CMK (cell line): ENCODE measurements around the gene COL5A2.

Source experiments
- DNase-seq: peaks from one replicate; pipeline ENCODE4 v3.0.0-alpha.2; 2010; ENCODE audit warnings: low read depth

The COL5A2 gene

GRCh38 chr2:189179570-189179950 is at the start of gene COL5A2:
TSS of gene COL5A2 (minus strand) at chr2:189179761. CDS start at chr2:189179604, 157 bp downstream.
- no peak for DNase-seq

DNA sequence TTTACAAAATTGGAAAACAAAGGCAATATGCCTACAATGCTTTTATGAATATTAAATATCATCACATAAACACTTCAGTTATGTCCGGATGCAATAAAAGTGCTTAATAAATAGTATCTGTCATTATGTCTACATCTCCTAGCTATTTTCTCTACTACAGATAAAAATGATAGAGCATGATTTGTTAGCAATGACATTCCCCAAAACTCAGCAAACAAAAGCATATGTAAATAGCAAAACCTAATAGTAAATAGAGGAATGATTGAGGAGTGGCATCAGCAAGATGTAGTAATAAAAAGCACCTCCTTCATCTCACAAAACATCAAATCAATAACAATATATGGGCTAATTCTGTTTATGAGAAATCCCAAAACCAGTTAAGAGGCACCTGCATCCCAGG is 46.5 kb upstream of the COL5A2 start:
- DNase-seq = no peak

- no peak for DNase-seq
Observed at GRCh38 chr2:189225032-189225431, 45.5 kb upstream of the COL5A2 start.

GRCh38 chr2:189222468-189223105 is 43.0 kb upstream of the COL5A2 start:
- DNase-seq = no peak

GRCh38 chr2:189221811-189222467 is 42.4 kb upstream of the COL5A2 start:
- no peak for DNase-seq

GRCh38 chr2:189218236-189218635 is 38.7 kb upstream of the COL5A2 start:
- DNase-seq = no peak

DNA sequence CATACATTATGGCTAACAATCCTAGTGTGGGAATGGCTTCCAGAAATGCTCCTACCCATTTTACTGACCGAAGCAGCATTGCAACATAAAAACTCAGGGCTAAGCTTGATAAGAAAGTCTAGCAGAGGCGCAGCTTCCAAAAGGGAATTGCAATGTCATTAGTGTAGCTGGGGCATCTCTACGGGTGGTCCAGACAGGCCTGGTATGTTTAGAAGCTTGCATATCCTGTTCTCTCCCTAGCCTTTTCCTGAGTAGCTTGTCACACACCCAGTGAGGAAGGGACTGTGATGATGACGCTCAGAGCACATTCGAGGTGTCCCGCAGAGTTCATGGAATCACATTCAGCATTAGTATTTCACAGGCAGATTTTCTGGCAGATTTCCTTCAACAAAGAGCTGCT is 38.0 kb upstream of the COL5A2 start:
- DNase-seq = no peak

DNA sequence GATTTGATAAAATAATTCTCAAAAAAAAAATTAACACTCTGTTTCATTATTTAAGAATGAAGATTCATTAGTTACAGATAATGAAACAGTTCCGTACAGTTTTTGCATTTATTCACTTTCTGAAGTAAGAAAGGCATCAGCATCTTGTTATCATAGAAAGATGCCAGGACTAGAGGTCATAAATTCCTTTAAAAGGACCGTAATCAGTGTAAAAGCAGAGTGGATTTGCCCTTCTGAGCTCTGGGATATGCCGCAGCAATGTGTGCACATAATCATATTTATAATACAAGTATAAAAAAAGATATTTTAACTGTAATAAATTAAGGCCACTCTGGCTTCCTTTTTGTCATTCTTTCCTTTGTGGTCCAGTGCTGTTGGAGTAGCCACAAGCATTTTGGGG is 37.5 kb upstream of the COL5A2 start:
- no peak for DNase-seq

GRCh38 chr2:189214484-189214883 is 34.9 kb upstream of the COL5A2 start:
- DNase-seq = no peak

DNA sequence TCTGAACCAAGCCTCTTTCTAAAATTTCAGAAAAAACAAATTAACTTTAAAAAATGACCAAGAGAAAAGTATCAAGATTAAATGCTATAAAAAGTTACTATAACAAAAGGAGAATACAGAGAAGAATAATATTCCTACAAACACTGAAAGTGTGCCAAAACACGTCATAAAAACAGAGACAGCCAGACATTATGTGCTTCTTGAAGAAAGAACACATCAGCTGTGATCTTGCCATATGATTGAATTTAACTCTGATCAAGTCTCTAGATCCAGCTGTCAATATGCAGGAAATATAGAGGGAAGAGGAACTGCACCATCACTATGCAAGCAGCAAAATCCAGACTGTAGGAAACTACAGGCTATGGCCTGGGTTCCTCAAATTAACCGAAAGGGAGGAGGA is 33.7 kb upstream of the COL5A2 start:
- no peak for DNase-seq

GRCh38 chr2:189210250-189211087 is 30.9 kb upstream of the COL5A2 start:
- DNase-seq = no peak

- no peak for DNase-seq
Observed at GRCh38 chr2:189208254-189208653, 28.7 kb upstream of the COL5A2 start.

- DNase-seq = no peak
Observed at GRCh38 chr2:189204322-189204941, 24.9 kb upstream of the COL5A2 start.

GRCh38 chr2:189203177-189203799 is 23.7 kb upstream of the COL5A2 start:
- no peak for DNase-seq

DNA sequence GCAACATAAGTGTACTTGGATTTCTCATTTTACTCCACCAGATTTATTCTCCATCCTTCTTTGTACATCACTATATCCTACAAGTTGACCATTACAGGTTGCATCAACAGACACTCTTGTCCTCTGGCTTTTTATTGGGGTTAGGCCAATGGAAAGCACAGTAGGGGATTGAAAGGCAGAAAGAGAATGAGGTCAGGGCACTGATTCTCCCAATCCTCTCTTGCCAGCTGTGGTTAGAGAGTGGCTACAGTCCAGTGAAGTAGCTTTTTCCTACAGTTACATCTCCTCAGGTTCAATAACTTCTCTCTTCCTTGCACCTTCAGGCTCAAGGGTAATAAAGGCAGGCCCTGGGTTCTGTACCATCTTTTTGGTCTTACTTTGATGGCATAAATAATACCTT is 20.2 kb upstream of the COL5A2 start:
- DNase-seq = no peak

GRCh38 chr2:189192766-189193165 is 13.2 kb upstream of the COL5A2 start:
- no peak for DNase-seq

DNA sequence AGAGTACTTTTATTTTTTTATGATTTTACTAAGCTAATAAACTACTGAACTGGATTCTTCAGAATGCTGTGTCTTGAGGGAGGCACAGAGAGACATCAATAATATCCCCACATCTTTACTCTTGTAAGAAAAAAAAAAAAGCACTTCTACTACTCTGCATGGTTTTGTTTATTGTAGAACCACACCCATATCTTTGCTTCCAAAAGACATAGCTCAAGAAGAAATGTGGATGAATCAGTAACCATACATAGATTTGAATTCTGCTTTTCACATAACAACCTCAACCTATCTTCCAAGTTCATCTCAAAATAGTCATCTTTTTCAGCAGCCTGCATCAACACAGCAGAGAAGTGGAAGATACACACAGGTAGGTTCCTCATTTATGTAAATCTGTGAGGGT is 12.2 kb upstream of the COL5A2 start:
- DNase-seq = no peak

DNA sequence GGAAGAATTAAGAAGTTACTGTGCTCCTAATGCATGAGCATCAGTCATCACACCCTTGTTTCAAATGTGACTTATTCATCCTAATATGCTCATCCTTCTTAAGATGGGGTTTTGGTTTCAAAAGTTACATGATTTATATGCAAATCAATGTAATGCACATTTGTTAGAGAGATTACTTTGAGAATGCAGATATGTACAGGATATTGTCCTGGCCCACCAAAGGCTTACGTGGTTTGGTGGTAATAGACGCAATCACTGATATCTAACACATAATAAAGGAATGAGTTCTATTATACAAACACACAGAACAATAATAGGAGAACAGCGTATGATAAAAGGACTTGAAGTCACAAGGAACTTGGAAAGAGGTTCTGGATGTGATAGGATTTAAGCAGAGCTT is 11.1 kb upstream of the COL5A2 start:
- no peak for DNase-seq

GRCh38 chr2:189188115-189188805 is 8.7 kb upstream of the COL5A2 start:
- DNase-seq = no peak

DNA sequence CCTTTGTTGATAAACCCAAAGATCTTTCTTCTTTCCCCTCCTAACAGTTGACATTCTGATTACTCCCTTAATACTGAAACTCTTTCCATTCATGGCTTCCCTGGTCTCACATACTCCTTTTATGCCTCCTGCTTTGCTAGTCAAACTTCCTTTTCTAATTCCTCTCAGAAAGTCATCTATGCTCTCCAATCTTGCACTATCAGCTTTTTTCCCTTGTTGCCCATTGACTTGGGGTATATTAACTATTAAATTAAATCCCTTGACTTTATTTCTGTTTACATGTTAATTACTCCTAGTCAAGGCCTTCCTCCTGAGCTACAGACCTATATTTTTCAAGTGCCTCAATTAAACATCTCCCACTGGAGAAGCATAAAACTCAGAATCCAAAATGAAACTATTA is 3.6 kb upstream of the COL5A2 start:
- no peak for DNase-seq

- no peak for DNase-seq
Observed at GRCh38 chr2:189181706-189182105, 2.1 kb upstream of the COL5A2 start.
